Astrocyte (in vitro differentiated cells and primary cell): ENCODE data around the gene MAN1C1.

Experiments
- CTCF ChIP-seq: IDR thresholded peaks from 2 replicates; pipeline ENCODE4 v1.5.1; 2011; ENCODE audit warnings: low read depth, mild to moderate bottlenecking, inconsistent platforms, low read length, moderate library complexity; ENCODE audit not compliant: insufficient read depth
- EZH2 ChIP-seq: IDR thresholded peaks from 2 replicates; pipeline ENCODE4 v1.6.1; 2012; ENCODE audit warnings: mild to moderate bottlenecking, low read length, inconsistent platforms; ENCODE audit not compliant: insufficient read depth

GRCh38 chr1:25572708-25573590, 43.6 kb upstream of the MAN1C1 start:
- TF ChIP-seq CTCF (peak; percentile 58), EZH2 (no peak)
